ENCODE measurements around the gene CTDSP2. TPM values are rescaled to one million over a fixed set of nuclear protein-coding genes. Genes with fewer than 3 reads are reported as not detected.

Gene CTDSP2
- total RNA-seq, 1 experiment from 2014 or later: 26.9 TPM

DNA sequence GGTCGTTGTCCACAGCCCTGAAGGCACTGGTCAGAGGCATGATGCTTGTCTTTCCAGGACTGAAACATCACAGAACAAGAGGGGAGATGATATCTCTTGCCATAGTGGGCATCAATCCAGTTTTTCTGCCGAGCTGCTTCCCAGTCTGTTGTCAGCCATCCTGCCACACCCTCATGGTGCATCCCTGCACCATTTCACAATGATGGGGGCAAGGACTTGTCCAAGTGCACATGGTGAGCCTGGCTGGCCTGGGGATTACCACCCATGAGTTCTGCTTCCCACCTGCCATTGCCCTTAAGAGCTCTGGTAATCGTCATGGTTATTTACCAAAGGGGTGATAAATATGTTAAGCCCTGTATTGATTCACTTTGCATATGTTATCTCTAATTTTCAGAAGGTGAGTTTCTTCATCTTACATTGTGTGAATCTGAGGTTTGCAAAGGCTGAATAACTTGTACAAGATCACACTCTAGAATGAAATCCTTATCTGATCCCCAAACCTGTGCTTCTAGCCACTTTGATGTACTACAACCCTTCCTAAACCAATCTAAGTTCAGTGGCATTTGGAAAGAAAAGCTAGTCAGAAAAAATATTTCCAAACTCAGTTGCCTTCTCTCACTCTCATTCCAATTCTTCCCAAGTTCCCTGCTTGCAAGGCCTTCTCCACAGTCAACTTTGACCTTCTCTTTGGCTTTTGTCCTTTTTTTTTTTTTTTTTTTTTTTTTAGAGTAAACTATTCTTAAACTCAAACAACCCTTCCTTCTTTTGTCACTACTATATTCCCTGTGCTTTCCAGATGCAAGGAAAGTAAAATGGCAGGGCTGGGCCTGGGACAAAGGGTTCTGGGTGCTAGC lies 30.3 kb downstream of the CTDSP2 start:
- DNase-seq (ENCODE audit: low spot score): no peak

DNA sequence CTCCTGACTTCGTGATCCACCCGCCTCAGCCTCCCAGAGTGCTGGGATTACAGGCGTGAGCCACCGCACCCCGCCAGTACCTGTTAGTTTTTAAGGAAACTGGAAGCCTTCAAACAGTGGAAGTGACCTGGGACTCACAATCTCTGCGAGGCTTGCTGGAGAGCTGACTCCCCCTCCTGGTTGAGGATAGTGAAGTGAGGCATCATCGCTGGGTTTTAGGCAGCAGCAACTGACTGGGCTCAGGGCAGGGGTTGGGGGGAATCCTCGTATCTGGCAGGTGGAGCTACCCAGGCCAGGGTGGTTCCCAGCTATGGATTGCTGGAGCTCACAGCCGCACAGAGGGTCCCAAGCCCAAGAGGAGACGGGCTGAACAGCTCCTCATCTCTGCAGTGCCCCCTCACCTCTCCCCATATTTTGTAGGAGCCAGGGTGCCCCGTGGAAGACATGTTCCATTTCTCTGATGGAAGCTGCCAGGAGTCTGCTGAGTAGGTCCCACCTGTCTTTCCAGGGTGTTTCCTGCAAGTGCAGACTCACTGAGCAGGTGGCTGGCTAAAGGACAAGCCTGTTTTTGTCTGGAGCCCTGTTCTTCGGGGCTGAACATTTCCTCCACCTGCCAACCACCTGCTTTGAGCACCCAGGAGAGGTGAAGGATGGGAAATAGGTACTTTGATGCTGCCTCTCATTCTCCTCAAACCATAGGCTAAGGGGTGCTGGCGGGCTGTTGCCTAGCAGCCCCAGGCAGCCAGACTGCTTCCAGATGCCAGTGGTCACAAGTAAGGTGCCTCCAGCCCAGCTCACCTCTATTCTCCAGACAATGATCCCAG lies 31.1 kb downstream of the CTDSP2 start:
- DNase-seq (ENCODE audit: low spot score): no peak

DNA sequence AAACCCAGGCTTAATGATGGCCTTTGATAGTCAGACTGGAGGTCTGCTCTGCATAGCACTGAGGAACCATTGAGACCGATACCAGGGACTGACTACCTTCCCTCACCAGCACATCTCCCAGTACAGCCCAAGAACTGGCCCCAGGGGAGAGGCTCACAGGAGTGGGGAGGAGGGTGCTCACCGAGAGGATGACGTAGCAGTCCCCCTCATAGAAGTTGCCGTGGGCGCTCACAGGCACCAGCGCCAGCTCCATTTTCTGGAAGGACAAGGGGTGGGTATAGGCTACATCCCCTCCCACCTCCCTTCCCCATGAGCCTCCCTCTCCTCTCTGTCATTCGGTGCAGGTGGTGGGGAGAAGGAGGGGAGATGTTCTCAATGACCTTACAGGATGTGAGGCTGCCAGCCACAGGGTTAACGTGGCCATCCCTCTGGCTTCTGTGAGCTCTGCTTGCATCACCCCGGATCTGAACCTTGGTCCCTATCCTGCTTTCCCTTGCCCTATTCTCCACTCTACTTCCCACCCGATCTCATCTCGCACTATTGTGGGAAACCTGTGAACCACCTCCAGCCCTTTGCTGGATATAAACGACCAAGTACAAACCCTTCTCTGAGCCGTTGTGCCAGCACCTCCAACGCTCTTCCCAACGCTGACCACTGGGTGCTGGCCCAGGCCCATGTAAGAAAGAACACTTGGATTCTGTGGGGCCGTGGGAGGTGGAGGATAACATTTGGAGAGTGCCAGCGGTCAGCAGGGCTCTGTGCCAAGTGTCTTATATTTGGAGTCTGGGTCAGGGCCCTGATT lies 32.4 kb downstream of the CTDSP2 start:
- DNase-seq (ENCODE audit: low spot score): no peak

DNA sequence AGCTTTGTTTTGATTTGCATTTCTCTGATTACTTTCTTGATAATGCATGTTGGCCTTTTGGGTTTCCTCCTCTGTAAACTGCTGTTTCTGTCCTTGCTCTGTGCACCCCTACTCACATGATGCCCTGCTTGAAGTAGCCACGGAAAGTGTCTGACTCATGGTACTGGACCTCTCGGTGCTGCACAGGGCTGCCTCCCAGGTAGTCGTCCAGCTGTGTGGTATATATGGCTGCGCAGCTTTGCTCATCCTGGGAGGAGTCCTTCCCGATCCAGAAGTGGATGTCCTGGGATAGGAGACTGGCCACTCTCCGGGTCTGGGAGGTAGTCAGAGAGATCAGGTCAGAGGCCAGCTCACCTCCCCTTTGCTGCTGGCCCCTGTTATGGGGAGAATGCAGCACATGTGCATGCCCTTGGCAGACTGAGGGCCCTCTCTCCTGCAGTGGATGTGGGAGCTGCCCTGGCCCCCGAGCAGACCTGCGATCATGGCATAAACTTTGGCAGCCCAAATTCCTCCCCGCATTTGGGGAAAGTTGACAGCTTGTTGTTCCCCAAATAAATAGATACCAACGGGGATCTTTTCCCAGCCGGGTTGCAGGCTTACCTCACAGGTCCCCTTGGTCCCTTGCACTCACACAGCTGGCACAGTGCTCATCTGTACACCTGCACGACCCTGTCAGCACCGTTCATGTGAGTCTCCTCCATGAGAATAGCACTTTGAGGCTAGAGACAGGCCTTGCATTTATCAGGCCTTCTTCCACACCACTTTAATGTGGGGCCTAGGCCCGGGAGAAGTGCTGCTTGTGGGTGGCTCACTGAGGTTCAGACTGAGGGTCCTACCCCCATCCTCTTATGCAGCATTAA lies 33.2 kb downstream of the CTDSP2 start:
- DNase-seq (ENCODE audit: low spot score): peak; percentile 65

DNA sequence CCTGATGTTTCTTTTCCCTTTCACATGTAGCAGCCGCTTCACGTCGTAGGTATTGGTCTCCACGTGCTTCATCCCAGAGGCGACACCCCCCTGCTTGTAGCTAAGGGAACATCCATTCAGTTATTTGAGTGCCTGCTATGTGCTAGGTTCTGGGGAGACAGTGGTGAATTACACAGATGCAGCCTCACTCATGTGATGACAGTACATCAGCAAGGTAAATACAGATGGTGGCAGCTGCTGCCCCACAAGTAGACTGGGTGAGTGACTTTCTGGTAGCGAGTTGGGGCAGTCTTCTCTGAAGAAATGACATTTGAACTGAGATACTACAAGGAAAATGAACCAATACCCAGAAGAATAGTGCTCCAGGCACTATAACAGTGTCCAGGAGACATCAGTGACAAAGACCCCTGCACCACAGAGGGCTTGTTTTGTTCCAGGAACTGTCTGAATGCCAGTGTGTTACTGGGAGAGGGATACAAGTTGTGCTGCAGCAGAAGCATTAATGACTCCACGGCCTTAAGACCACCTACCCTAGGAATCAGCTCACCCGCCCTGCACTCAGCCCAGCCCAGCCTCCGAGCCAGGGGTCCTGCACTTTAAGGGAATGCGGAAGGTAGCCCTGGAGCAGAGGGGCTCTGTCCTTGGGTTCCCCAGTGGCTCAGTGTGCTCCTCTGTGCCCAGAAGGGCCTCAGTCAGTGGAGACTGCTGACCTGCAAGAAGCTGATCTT lies 35.3 kb downstream of the CTDSP2 start:
- no peak for DNase-seq (ENCODE audit: low spot score)

DNA sequence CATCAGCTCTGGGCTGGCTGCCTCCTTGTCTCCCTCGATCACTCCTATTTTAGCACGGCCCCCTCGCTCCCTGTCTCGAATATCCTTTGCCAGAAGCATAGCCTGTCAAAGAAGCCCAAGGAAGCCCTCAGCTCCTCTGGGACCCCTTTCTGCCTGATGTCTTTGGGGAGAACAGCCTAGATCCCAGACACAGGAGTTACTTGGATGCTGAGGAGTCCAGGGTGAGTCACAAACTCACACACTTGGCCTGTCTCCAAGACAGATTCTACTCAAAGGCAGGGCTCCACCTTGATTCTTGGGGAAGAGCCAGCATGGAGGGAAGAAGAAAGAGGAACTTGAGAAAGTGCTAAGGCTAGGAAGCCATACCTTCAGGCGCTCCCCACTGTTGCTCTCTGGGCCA lies 36.1 kb downstream of the CTDSP2 start:
- peak; percentile 78 for DNase-seq (ENCODE audit: low spot score)

DNA sequence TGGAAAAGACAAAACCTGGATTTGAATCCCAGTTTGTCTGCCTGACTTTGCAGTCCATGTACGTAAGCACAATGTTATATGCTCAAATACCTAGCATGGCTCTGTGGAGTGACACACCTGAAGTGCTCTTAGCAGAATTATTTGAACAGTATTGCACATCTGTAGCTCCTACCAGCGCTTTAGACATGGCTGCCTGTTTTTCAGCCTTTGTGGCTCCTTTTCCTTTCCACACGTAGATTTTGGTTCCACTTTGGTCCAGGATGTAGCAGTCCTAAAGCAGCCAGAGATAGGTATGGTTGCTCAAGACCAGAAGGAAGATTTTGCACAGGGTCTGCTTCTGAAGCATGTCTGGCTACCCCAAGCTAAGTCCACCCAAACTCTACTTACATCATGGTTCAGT lies 37.1 kb downstream of the CTDSP2 start:
- DNase-seq (ENCODE audit: low spot score): no peak

DNA sequence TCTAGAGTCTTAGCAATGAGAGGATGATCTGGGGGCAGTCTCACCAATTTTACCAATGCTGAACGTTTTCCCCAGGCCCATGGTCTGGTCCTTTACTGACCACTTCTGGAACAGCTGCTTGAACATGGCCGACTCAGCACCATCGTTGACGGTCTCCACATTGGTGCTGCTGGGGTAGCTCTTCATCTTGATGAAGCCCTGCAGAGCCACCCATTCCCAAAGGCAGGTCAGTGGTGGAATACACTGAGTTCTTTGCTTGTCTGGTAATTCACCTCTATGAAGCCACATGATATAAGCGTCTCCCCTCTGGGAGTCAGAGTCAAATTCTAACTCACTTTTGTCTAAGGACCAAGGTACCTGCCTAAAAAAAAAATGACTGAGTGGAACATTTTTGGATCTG lies 38.2 kb downstream of the CTDSP2 start:
- DNase-seq (ENCODE audit: low spot score): no peak

DNA sequence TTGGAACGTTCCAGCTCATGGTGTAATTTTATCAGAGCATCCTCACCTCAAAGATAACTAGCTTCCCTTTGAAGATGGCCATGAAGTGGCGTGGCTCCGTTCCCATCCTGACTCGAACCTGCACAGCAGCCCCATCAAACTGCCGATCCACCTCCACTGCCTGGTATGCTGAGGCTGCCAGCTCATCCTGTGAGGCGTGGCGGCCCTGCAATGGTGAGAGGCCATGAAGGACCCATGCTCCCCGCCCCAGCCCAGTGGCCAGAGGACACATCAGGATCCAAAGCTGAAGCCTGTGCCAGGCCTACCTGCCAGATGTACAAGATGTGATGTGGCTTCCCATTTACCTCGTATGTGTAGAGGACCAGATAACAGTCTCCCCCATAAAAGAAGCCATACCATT lies 39.2 kb downstream of the CTDSP2 start:
- DNase-seq (ENCODE audit: low spot score): no peak

DNA sequence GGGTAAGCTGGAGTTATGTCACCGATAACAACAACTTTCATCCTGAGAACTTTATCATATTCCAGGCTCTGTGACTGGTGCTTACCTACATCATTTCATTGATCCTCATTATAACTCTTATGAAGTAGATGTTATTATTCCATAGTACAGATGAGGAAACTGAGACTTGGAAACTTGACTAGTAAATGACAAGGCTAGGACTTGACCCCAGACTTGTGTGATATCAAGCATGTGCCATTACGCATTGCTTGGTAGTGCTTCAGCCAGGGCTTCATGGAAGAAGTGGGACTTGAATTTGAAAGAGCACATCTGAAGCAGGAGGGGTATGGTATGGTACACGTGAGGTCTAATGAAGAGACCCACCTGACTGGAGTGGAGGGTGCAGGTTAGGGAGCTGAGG lies 39.9 kb downstream of the CTDSP2 start:
- no peak for DNase-seq (ENCODE audit: low spot score)

DNA sequence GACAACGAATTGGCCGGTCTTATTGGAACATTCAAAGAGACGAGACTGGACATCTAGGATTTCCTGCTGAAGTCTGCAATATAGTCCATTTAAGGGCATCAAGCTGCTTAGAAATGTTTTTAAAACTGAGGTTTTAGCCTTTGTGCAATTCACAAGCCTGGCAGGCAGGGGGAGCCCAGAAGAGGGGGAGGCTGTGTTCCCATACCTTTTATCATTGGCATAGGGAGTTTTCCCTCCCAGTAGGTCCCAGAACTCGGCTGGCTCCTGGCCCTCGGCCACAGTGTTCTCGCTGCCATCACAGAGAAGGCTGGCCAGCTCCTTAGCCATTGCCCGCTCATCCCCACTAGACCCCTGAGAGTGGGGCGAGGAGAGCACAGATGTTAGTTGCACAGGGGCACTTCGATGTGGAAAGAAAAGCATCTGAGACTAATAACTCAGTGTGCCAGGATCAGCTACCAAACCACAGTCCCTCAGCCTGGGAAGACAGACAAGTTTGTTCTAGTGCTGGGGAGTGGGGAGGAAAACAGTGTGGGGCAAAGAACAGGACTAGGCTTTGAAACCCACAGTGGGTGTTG lies 43.1 kb downstream of the CTDSP2 start:
- peak; percentile 59 for DNase-seq (ENCODE audit: low spot score)

DNA sequence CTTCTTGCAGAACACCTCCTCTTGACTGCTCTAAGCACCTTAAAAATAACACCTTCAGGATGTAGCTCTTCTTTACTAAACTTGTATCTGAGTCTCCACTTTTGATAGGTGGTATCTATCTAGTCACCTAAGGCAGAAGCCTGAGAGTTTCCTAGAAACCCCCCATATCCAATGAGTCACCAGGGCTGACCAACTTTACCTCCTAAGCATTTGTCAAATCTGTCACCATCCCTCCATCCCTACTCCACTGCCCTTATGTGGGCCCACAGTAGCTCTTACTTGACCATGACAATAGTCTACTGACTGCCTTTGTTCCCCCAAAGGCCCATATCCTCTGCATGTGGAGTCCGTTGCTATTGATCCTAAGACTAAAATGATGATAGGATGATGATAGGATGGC lies 43.9 kb downstream of the CTDSP2 start:
- no peak for DNase-seq (ENCODE audit: low spot score)

DNA sequence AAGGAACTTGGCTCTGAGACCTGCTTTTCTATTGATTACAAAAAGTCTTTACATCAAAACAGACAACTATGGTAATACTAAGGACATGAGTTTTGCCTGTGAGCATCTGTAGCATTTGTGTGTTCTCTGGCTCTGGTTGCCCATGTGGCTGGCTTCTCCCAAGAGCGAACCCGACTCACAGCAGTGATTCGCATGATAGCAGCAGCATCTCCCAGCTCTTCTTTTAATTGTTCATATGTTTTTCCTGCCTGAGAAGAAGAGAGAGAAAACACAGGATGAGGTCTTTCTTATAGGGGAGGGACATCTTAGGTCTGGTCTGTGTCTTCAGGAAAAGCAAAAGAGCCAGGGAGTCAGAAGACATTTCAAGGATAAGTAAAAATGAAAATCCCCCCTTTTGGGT lies 45.6 kb downstream of the CTDSP2 start:
- no peak for DNase-seq (ENCODE audit: low spot score)

DNA sequence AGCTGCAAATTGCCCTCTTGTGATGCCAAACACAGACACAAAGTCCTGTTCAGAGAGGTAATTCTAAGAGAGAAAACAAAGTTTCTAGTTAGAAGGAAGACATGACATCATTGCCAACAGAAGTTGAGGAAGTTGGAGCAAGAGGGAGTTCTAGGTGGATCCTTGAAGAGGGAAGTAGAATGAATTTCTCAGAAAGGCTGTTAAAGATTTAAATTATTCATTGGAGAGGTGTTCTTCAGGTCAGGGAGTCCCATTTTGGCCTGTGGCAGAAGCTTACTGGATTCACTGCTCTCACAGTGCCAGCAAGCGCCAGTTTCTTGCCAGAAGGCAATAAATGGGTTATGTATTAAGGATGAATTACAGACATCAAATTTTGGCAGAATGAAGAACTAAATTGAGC lies 48.6 kb downstream of the CTDSP2 start:
- DNase-seq (ENCODE audit: low spot score): no peak

DNA sequence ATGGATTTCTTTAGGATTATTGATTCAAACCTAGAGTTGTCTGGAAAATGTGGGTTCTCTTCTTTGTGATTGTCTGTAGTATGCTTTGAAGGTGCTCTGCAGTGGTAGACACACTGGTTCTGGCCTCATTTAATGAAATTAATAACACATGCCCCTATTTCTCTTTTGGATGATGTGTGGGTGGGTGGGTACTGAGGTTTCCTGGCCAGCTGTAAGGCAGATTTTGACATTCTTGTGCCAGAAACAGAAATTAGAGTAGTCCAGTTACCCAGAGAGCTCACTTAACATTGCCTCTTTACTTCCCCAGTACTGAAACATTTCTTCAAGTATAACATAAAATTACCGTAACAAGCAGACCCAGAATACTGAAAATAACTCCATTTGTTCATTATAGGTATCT lies 49.5 kb downstream of the CTDSP2 start:
- DNase-seq (ENCODE audit: low spot score): no peak

DNA sequence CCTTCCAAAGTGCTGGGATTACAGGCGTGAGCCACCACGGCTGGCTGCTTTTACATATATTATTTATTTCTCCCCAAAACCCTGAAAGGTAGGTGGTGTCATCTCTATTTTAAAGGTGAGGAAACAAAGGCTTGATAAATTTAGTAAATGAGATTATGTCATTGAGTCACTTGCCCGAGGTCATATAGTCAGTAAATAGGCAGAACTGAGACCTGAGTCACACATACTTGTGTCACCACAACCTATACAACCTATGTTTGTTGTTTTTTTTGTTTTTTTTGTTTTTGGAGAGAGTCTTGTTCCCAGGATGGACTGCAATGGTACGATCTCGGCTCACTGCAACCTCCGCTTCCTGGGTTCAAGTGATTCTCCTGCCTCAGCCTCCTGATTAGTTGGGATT lies 51.2 kb downstream of the CTDSP2 start:
- peak; percentile 25 for DNase-seq (ENCODE audit: low spot score)

DNA sequence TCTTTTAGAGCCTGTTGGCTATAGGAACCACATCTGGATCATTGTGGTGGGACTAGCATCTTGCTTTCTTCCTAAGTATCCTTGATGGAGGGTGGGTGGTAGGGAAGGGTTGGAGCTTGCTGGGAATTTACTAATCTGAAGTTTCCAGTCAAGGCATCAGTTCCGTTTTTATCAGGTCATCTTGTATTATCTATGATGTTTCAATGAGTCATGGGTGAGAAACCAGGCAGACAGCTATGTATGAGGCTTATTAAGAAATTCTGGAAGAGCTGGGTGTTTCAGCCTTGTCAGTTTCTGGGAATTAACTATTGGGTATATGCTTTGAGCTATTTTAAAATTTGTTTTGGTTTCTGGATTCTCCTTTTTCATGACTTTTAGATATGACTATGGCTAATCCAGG lies 52.6 kb downstream of the CTDSP2 start:
- peak; percentile 69 for DNase-seq (ENCODE audit: low spot score)

DNA sequence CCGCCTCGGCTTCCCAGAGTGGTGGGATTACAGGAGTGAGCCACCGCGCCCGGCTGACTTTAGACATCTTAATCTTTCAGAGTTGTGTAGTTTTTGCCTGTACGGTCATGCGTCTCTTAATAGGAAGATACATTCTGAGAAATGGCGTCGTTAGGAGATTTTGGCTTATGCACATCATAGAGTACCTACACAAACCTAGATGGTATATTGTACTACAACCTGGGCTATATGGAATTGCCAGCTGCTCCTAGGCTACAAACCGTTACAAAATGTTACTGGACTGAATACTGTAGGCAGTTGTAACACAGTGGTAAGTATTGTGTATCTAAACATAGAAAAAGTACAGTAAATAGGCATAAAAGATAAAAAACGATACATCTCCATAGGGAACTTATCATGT lies 62.7 kb downstream of the CTDSP2 start:
- no peak for DNase-seq (ENCODE audit: low spot score)

DNA sequence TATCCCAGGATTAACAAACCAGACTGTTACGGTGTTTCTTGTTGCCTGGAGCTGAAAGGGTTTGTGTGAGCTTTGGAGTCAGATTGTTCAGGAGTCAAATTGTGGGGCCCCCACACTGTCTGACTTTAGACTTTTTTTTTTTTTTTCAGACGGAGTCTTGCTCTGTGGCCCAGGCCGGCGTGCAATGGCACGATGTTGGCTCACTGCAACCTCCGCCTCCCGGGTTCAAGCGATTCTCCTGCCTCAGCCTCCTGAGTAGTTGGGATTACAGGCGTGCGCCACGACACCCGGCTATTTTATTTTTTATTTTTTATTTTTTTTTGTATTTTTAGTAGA lies 63.1 kb downstream of the CTDSP2 start:
- no peak for DNase-seq (ENCODE audit: low spot score)

Data from A172 (cell line).